ENCODE measurements around the gene MTREX.

Gene MTREX

DNA sequence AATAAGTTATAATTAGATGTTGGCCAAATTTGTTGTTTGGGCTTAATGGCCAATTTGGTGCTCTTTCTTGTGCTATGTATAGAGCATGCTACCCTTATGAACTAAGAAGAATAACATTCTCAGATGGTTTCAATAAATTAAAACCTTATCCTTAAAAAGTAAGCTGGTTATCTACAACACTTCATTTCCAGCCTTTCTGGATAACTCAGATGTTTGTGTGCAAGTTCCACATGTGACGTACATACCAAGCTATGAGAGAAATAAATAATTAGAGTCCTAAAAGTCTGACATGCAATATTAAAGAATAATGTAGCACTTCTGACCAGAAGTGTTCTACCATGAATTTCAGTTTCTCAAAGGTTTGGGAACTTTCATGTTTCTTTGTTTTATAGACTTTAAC, 11.7 kb downstream of the MTREX start:
- Histone ChIP-seq H3K4me1 (no peaks in the 10 kb centered on the region), H3K36me3 (peaks cover 27% of the 10 kb centered on the region), H3K9me3 (0 out of 2 replicates have a peak, but pooled peaks cover 2% of the 10 kb centered on the region), H3K4me3 (ENCODE audit: low read depth, low read length) (no peak overlapping the region), H3K27me3 (no peaks in the 10 kb centered on the region)
- no peak for DNase-seq
- TF ChIP-seq, protein P1, sequence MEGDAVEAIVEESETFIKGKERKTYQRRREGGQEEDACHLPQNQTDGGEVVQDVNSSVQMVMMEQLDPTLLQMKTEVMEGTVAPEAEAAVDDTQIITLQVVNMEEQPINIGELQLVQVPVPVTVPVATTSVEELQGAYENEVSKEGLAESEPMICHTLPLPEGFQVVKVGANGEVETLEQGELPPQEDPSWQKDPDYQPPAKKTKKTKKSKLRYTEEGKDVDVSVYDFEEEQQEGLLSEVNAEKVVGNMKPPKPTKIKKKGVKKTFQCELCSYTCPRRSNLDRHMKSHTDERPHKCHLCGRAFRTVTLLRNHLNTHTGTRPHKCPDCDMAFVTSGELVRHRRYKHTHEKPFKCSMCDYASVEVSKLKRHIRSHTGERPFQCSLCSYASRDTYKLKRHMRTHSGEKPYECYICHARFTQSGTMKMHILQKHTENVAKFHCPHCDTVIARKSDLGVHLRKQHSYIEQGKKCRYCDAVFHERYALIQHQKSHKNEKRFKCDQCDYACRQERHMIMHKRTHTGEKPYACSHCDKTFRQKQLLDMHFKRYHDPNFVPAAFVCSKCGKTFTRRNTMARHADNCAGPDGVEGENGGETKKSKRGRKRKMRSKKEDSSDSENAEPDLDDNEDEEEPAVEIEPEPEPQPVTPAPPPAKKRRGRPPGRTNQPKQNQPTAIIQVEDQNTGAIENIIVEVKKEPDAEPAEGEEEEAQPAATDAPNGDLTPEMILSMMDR (IDR thresholded peaks at IDR 0.05; ENCODE audit: low read depth, low read length), result no peak

DNA sequence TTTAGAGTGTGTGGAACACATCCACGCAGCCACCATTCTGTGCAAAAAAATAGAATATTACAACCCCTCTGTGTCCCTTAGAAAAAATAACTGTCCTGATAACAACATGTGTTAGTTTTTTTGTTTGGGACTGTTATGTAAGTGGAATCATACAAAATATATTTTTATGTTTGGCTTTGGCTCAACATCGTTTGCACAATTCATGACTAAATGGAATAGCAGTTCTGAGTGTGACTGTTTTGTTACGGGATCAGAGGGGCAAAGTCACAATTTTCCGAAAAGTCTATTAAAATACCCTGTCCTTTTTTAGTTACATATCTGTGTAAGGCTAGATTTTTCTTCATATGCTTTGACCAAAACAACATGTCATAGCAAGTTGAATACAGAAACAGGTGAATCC, 12.8 kb downstream of the MTREX start:
- TF ChIP-seq, protein P1 (IDR thresholded peaks at IDR 0.05; ENCODE audit: low read depth, low read length), result no peak
- peaks cover 32% of the 10 kb centered on the region for H3K36me3 ChIP-seq

DNA sequence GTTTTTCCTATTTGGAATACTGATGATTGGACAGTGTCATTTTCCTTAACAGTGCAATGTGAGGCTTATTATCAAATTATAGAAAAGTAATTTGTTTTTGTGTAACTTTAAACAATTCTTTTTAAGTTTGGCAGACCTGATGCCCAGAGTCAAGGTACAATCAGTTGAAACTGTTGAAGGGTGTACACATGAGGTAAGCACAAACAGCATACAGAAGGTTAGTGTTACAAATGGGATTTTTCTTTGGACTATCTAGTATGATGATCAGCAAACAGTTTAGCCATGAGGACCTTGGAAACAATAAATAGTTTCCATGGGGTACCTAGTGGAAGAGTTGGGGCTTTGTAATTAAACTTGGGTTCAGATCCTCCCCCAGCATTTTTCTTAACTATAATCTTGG, 16.2 kb downstream of the MTREX start:
- Histone ChIP-seq H3K4me1 (no peaks in the 10 kb centered on the region), H3K4me3 (ENCODE audit: low read depth, low read length) (no peak overlapping the region), H3K36me3 (peaks cover 45% of the 10 kb centered on the region), H3K27me3 (no peaks in the 10 kb centered on the region), H3K9me3 (no peaks in the 10 kb centered on the region)
- no peak for DNase-seq
- TF ChIP-seq, protein P1 (IDR thresholded peaks at IDR 0.05; ENCODE audit: low read depth, low read length), result no peak

More for the DNA sequence above, 12.8 kb downstream of the MTREX start:
- Histone ChIP-seq H3K27me3 (no peaks in the 10 kb centered on the region), H3K4me1 (no peaks in the 10 kb centered on the region), H3K4me3 (ENCODE audit: low read depth, low read length) (no peak overlapping the region), H3K9me3 (0 out of 2 replicates have a peak, but pooled peaks cover 2% of the 10 kb centered on the region)
- no peak for DNase-seq

DNA sequence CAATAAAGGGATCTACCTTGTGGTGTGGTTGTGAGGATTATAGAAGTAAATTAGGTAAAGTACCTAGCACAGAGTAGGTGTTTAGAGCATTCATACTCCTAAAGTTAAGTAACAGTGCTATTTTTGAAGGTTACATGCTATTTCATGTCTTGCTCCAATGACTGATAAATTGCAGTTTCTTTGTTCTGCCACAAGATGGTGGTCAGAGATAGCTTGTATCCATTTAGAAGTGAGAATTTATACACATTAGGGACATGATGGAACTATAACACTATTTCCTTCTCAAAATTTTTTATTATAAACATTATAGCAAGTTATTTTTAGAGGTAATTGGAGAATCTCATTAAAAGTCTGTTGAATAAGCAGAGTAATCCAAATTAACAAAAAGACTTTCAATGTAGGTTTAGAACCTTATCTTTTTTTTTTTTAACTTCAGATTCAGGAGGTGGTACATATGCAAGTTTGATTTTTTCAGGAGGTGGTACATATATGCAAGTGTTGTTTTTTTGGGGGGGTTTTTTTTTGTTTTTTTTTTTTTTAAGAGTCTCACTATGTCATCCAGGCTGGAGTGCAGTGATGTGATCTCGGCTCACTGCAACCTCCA, 17.1 kb downstream of the MTREX start:
- no peak for DNase-seq
- TF ChIP-seq, protein P1 (IDR thresholded peaks at IDR 0.05; ENCODE audit: low read depth, low read length), result peak; percentile 67
- peaks cover 49% of the 10 kb centered on the region for H3K36me3 ChIP-seq
- no peak overlapping the region for H3K4me3 ChIP-seq (ENCODE audit: low read depth, low read length)
- no peaks in the 10 kb centered on the region for H3K4me1 ChIP-seq
- H3K27me3 ChIP-seq, result no peaks in the 10 kb centered on the region
- no peaks in the 10 kb centered on the region for H3K9me3 ChIP-seq

DNA sequence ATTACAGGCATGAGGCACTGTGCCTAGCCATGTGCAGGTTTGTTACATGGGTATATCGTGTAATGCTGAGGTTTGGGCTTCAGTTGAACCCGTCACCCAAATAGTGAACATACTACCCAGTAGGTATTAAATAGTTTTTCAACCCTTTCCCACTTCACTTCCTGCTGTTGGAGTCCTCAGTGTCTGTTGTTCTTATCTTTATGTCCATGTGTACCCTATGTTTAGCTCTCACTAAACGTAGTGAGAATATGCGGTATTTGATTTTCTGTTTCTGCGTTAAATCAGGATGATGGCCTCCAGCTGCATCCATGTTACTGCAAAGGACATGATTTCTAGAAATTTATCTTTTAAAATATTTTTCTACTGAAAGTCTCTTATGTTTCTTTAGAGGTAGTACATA, 17.8 kb downstream of the MTREX start:
- no peak overlapping the region for H3K4me3 ChIP-seq (ENCODE audit: low read depth, low read length)
- H3K36me3 ChIP-seq, result peaks cover 51% of the 10 kb centered on the region
- no peak for DNase-seq
- no peaks in the 10 kb centered on the region for H3K4me1 ChIP-seq
- H3K27me3 ChIP-seq, result no peaks in the 10 kb centered on the region
- TF ChIP-seq, protein P1 (IDR thresholded peaks at IDR 0.05; ENCODE audit: low read depth, low read length), result no peak
- no peaks in the 10 kb centered on the region for H3K9me3 ChIP-seq

DNA sequence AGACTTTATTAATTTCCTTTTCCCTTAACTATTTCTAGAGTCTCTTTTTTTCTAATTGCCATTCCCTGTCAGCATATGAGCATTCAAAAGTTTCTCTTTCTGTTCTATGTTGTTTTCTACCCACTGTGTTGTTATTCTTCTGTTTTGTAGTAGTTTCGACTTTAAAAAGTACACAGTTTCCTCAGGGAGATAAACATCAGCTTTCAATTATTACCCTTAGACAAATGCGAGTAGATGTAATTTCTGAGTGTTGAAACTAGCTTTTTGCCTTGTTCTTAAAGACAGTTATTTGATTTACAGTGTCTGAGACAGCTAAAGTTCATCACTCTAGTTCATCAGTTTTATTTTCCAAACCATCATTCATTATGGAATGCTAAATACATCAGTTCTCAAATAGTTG, 19.5 kb downstream of the MTREX start:
- H3K4me1 ChIP-seq, result no peaks in the 10 kb centered on the region
- H3K36me3 ChIP-seq, result peaks cover 61% of the 10 kb centered on the region
- no peak for DNase-seq
- no peaks in the 10 kb centered on the region for H3K9me3 ChIP-seq
- H3K27me3 ChIP-seq, result no peaks in the 10 kb centered on the region
- TF ChIP-seq, protein P1 (IDR thresholded peaks at IDR 0.05; ENCODE audit: low read depth, low read length), result no peak
- H3K4me3 ChIP-seq (ENCODE audit: low read depth, low read length), result no peak overlapping the region
